OCI-M2 (cell line): ENCODE measurements around the gene SSBP2.
"Not testable (repeated sequence)": the region's sequence is repeated elsewhere in the genome, so short reads cannot be mapped to it uniquely, and the experiment has no call there.

ENCODE experiments used
- DNase-seq: peaks from one replicate; lab custom pipeline; 2025; ENCODE audit not compliant: unreplicated experiment; lab: John Stamatoyannopoulos, UW

The SSBP2 gene

DNA sequence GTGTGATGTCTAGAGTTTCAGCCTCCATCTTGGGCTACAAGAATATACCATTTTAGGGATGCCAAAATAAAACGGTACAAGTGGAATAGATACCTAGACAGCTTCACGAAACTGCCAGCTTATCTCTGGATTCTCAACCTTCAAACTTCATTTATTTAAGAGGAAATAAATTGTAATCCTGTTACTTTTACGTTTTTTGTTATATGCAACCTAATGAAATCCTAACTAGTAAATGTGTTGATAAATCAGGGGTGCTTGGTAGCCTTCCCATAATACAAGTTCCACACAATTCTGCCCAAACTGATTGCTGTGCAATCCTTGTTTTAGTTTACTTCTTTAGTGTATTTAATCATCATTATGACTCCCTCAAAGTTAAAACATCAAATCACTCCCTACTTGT is 75.5 kb downstream of the SSBP2 start:
- no peak for DNase-seq

DNA sequence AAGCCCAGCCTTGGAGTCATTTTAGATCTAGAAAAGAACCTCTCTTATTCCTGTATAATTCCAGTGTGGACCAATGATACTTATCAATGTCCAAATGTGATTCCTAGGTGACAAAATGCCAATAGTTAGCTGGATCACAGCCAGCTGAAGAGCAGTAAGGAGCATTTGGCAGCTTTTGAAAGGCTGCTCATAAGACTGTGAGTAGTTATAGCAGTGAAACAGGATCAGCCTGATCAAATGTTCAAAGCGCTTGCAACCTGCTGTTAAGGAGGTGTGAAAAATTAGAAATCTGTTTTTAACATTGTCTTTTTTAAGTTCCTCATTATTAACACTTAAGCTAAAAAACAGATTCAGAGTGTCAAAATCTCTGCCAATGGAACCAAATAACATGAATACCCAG is 85.1 kb downstream of the SSBP2 start:
- DNase-seq: no peak

DNA sequence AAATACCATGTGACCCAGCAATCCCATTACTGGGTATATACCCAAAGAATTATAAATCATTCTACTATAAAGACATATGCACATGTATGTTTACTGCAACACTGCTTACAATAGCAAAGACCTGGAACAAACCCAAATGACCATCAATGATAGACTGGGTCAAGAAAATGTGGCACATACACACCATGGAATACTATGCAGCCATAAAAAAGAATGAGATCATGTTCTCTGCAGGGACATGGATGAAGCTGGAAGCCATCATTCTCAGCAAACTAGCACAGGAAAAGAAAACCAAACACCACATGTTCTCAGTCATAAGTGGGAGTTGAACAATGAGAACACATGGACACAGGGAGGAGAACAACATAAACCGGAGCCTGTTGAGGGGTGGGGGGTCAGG is 90.3 kb downstream of the SSBP2 start:
- not testable (repeated sequence) for DNase-seq

DNA sequence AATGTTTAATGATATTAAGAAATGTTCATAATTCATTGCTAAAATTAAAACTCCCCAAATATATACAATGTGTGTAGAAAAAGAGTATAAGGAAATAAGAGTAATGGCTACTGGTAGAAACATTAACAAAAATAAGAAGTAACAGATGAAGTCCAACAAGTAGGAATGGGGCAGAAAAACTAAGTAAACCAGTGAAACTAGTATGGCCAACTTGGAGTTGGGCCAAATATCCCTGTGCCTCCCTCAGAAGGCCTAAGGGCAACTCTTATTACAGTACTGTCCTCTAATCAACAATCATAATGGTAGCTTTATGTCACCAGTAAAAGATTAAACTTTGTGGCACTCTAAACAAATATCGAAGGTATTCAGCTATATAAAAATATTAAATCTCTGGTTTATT is 93.5 kb downstream of the SSBP2 start:
- DNase-seq: no peak

DNA sequence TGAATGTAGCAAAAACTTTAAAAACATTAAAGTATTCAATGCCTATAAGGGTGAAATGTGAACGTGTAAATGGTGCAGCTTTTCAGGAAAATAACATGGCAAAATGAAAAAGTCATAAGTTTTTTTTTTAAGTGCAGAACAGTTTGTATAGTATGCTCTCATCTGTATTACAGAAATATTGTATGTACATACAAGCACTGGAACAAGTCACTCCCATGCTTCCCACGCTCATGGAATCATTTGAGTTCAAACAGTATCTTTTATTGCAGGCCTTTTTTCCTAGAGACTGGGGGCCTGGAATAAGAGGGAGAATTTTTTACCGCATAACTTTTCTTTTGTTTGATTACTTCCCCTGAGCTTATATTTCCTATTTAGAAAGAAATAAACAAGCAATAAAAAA is 94.1 kb downstream of the SSBP2 start:
- no peak for DNase-seq

DNA sequence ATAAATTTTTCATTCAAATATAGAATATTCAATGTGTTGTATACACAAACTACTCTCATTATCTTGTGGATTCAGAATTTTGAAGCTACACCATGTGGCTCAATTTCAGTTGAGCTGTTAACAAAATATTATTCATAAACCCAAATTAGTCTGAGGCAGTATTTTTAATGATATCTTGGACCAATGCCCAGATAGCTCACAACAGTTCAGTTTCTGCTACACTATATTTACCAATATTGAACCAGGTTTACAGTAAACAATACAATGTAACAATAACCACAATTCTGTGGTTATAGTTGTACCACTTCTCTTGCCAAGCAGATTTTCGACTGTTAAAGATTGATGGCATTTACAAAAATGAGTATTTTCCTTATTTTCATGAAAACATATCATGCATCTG is 99.9 kb downstream of the SSBP2 start:
- DNase-seq: no peak

DNA sequence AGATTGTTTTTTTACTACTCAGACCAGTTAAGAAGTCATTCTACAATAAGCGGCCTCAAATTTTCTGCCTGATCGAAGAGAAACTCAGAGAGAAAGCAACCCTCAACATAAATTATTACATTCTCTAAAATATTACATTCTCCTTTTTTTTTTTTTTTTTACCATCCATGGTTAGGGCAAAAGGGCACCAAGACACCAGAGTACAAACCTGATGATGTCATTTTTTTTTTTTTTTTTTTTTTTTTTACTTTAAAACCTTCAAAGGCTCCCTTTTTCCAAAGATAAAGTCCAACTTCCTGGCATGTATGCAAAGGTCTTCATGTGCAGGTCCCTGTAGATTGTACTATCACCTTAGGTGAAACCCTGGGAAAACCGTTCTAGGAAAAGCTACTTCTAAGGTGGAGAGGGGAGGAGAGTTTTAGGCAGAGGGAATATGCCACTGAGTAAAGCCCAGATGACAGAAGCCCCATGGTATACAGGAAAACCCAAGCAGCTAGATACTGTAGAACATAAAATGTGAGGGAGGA is 104.4 kb downstream of the SSBP2 start:
- no peak for DNase-seq

DNA sequence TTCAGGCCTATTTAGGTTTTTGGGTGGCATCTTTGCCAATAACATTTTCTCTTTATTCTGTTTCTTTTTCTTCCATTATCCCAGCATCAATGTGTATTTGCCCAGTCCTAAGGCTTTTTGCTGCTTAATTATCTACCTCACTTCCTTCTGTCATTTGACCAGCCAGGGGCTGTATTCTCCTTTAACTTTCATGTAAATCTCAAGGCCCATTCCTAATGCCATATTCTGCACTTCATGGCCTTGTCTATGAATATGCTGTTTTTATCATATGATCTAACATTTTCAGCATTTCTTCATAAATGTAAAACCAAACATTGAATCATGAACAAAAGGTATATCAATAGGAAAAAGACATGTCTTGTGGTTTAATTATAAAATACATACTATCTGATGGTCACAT is 108.7 kb downstream of the SSBP2 start:
- no peak for DNase-seq

DNA sequence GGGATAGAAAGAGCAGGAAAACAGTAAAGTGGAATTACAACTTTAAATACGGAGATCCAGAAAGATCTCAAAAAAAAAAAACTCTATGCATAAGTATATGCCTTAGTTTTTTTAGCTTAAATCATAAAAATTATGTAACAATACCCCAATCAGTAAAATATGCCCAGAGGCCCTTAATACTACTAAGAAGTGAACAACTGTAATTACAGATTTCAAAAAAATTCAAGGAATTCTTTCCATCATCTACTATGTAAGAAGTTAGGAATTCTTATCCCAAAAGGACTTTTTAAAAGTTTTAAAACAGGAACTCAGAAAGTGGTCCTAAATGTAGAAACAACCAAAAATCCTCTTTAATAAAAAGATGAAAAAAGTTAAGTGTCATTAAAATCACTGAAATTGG is 111.3 kb downstream of the SSBP2 start:
- DNase-seq: no peak

DNA sequence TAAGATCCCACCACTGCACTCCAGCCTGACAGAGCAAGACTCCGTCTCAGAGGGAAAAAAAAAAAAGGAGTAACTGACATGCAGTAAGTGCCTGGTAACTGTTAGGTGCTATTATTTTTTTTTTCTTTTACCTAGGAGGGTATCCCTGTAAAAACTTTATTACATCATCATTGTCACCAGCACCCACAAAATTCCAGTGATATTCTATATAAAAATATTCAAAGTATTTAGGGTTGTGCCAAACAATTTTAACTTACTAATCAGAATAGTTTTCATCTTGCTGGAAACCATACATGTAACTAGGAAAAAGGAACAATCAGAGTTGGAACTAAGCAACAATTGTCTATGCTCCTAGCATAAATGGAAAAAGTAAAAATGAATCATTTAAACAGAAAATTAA is 112.4 kb downstream of the SSBP2 start:
- DNase-seq: no peak

DNA sequence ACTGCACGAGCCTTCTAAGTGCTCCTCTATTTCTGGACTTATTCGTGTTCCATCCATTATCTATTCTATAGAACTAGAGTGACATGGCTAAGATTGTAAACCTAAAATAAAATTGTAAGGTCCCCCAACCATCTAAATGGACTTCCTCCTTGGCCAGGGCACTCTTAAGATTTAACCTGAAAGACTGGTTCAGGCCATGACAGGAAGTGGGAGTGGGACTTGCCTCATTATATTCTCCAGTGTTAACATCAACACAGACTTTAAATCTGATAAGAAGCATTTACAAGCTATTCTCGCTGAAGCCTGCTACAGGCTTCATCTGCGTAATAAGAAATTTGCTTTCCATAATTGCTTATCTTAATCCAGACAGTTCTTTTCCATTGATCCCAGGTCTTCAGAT is 117.0 kb downstream of the SSBP2 start:
- no peak for DNase-seq

DNA sequence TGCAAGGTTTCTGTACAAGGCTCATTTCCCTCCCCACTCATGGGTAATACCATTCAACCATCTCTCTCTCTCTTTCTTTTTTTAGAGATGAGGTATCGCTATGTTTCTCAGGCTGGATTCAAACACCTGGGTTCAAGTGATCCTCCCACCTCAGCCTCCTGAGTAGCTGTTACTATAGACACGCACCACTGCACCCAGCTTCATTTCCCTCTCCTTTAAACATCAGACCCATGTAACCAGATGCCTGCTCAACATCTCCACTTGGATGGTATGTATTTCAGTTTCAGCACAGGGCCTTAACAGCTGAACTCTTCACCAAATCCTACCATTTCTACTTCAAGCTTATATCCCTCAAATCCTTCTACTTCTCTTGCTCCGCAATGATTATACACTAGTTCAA is 117.4 kb downstream of the SSBP2 start:
- no peak for DNase-seq

DNA sequence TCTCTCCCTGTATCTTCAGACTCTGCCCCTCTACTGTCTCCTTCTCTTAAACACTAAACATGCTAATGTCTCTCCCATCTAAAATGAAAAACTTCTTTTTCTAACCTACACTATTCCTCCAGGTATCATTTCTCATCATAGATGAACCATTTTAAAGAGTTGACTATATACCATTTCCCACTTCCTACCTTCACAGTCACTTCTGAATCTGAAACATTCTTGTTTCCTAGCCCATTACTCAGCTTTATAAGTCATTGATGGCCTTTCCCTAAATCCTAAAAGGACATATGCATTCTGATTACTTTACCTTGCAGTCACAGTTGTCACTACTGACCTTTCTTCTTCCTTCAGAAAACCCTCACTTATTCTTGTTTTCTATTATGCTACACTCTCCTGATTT is 118.2 kb downstream of the SSBP2 start:
- no peak for DNase-seq

DNA sequence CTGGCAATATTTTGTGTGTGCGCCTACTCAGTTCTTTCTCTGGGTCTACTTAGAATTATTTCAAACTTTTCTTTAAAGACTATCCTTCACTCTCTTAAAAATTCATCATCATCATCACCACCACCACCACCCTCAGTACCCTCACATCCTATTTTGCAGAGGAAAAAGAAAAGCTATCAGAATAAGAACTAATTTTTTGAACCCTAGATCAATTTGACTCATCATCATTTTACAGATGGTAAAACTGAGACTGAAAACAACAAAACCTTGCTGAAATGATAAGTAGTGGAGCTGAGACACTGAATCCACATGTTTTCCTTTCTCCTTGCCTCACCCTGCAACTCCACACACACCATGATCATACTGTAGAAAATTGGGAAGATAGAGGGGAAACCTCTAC is 119.3 kb downstream of the SSBP2 start:
- DNase-seq: no peak

DNA sequence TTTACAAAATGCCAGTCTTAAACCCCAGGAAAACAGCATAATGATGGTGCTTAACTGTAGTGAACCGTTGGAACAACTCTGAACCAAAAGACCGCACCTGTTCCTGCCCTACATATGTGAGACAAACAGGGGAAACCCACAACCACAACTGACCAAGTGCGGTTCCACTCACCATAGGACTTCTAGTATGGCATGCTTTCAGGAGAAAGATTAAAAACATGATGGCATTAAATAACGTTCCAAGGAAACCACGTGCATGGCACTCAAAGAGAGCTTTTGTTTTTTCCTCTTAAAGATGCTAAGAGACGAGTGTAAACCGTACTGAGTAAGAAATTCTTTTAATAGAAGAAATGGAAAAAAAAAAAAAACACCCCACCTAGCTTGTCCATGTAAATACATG is 119.8 kb downstream of the SSBP2 start:
- no peak for DNase-seq

DNA sequence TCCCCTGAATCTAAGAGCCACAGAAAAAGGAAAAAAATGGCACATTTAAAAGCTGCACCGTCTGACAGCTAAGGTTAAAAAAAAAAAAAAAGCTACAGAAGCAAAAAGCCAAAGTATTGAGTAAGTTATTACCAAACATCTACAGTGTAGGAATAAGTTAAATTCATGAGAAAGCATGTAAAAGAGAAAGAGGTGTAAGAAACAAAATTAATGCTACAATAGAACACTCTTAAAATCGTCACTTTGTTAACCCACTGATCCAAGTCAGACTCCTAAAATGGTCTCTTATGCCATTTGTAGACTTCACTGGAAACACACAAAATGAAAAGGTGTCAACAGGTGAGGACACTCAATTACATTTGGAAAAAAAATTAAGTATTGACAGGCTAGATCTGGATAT is 120.2 kb downstream of the SSBP2 start:
- no peak for DNase-seq

DNA sequence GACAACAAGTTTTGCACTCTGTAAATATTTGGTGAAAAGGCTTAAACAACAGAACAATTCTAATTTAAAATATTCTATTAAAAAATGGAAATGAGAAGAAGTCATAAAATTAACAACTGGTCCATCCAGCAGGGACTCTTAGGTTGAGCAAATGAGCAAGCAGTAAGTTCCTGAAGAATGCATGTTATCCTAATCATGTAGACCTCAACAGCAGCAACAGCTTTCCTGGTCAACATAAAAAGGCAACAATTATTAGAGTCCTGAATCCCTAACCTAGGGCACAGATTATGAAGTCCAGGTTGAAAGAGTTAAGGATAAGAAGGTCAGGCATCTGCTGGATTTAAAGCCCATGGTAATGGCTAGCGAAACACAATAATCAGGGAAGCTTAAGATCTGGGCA is 120.9 kb downstream of the SSBP2 start:
- DNase-seq: no peak

DNA sequence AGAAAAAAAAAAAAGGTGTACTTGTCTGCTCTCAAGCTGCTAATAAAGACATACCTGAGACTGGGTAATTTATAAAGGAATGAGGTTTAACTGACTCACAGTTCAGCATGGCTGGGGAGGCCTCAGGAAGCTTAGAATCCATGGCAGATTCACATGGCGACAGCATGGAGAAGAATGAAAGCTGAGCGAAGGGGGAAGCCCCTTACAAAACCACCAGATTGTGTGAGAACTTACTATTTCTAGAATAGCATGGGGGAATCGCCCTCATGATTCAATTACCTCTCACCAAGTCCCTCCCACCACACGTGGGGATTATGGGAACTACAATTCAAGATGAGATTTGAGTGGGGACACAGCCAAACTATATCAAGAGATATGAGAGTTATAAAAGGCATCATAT is 122.8 kb downstream of the SSBP2 start:
- not testable (repeated sequence) for DNase-seq

DNA sequence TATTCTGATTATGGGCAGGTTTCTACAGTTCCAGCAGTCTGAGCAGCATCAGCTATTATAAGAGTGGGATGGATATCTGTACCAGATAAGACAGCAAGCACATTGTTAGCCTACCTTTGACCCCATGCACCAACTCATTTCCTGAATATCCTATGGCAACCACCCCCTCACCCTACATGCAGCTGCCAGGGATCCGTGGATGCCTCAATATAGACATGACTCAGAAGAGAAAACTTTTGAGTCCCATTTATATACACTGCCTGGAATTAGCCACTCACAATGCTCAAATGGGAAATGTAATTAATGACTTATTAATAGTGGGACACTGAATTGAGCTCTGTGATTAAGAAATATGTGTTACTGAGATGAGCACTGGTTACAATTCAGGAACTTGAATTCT is 124.4 kb downstream of the SSBP2 start:
- no peak for DNase-seq

DNA sequence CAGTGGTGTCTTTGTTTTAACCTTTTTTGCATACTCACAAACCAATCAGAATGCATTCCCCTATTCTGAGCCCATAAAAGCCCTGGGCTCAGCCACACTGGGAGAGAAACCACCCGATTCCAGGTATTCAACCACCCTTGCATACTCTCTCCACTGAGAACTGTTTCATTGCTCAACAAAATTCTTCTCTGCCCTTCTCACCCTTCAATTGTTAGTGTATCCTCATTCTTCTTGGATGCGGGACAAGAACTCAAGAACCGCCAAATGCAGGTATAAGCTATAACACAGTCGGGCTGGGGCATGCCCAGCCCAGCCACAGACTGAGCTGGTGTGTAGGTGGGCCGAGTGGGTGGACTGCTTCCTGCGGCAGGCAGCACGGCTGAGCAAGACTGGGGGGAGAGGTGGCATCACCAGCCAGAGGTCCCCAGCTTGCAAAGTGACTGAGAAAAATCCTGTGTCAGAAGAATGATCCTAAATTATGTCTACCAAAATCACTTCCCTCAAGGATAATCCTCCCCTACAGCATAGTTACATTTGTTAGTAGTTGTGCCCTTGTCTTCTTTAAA is 141.0 kb downstream of the SSBP2 start:
- no peak for DNase-seq

DNA sequence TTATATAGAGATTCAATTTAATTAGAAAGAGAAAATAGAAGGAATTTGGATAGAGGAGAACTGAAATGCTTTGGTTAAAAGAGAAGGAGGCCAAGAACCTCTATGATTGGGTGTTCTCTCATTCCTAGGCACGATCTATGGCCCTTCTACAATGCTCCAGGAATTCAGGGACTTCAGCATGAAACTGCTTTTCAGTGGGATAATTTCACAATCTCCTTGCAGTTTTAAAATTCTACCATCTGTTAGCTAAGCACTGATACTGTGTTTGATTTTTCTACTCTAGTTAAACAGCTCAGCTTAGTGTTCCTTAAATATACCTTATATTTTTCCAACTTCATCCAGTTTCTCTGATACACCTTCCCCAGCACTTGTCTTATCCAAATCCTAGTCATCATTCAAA is 141.9 kb downstream of the SSBP2 start:
- DNase-seq: no peak

DNA sequence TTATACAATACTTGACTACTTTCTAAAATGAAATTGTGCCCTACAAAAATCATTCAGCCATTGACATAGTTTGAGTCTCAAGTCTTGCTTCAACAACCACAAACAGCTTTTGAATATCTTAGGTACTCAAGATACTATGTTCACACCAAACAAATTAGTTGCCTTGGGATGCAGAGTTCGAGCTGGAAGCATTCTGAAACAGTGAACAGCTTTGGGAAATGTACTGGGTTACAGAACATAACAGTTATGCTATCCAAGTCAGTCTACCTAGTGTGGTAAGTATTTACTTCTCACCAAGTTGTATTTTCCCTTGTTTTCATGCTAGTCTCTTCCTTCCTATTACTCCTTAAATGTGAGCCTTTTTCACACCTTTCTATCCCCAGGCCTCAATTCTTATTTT is 143.2 kb downstream of the SSBP2 start:
- DNase-seq: no peak

DNA sequence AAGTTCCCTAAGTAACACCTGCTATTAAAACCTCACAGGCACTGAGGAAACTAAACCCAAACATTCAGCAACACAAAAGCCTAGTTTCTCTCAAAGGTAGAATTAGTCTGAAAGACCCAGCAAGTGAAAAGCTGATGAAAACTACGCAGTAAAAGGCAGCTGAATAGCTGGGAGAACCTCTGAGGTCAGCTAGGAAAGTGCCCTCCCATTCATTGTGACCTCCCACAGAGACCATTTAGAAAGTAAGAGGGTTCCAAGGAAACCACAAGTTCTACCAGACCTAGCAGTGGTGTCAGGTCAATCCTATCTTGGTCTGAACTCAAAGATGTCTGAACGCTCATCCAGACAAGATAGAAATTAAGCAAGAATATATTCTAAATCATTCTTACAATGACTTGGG is 144.7 kb downstream of the SSBP2 start:
- DNase-seq: no peak

DNA sequence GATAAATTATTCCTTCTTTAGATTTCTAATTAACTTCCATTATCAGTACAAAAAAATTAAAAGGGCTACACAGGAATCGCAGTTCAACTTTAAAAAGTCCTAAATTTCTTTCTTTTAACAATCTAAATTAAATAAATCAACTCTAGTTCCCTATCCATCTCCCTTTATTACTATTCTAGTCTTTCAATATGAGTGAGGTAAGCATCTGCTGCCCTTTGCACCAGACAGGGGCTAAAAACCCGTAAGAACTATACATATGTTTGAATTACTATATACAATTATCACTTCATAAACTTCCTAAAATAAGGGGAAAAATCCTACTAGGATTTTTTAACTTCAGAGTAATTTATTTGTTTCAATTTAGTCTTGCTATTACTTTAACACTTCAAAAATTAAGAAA is 145.6 kb downstream of the SSBP2 start:
- DNase-seq: no peak
